B cell (primary cell): Measurements from ENCODE around the gene CSMD2. TPM values are rescaled to one million over a fixed set of nuclear protein-coding genes. Genes with fewer than 3 reads are reported as not detected.

ENCODE experiments used
- ATAC-seq: fragments of 200-7000 bp; cut with Tn5 transposase; one replicate; pipeline ENCODE4 v1.10.0; 2021; ENCODE audit warnings: low read depth, mild to moderate bottlenecking, moderate number of reproducible peaks, moderate library complexity
- CTCF ChIA-PET: fragments of 350-600 bp; sonication (Branson Sonifier 250); formaldehyde crosslinking; loops from one replicate; lab custom pipeline; 2021; ENCODE audit warnings: antibody characterized with exemption, inconsistent platforms; lab: Charles Lee
- POLR2A ChIA-PET: fragments of 350-600 bp; sonication (Branson Sonifier 250); formaldehyde crosslinking; loops from one replicate; lab custom pipeline; 2021; ENCODE audit warnings: antibody characterized with exemption; lab: Charles Lee
- DNase-seq: peaks from one replicate; pipeline ENCODE4 v3.0.0; 2013
- H2AFZ ChIP-seq: 2 replicates; pipeline ENCODE4 v1.6.1; 2012; ENCODE audit warnings: mild to moderate bottlenecking, low read depth, low read length; ENCODE audit not compliant: insufficient read depth, poor library complexity, severe bottlenecking
- H3K27ac ChIP-seq, 2 donors: 1 replicate in 1 of 2; 2 replicates in 1 of 2; pipeline ENCODE4 v1.5.1; 2012 to 2013; ENCODE audit warnings: low read length in 2 of 2, mild to moderate bottlenecking in 2 of 2, moderate library complexity in 1 of 2
- H3K27me3 ChIP-seq, 4 experiments: fragments of 200-600 bp in 1 of 4; sonication (generic) in 1 of 4; replicated peaks in 1 of 4; 1 replicate in 2 of 4; 2 replicates in 2 of 4; pipeline versions ENCODE4 v1.6.1 to v1.7.0; 2013 to 2016; ENCODE audit warnings: low read length in 3 of 4, mild to moderate bottlenecking in 2 of 4, mixed read lengths in 1 of 4, moderate library complexity in 1 of 4; ENCODE audit not compliant: insufficient read depth in 4 of 4, control insufficient read depth in 3 of 4; ENCODE audit errors: control extremely low read depth in 1 of 4
- H3K36me3 ChIP-seq, 2 experiments: replicated peaks in 1 of 2; 1 replicate in 1 of 2; 2 replicates in 1 of 2; pipeline versions ENCODE4 v1.6.1 to v1.7.1; 2013; ENCODE audit warnings: low read length in 1 of 2; ENCODE audit not compliant: insufficient read depth in 2 of 2, control insufficient read depth in 1 of 2; ENCODE audit errors: control extremely low read depth in 1 of 2, extremely low read depth in 1 of 2
- H3K4me1 ChIP-seq, 2 donors: fragments of 200-600 bp in 1 of 2; sonication (generic) in 1 of 2; 1 replicate in 1 of 2; 2 replicates in 1 of 2; pipeline versions ENCODE4 v1.5.1 to v1.6.1; 2013 to 2017; ENCODE audit warnings: low read length in 2 of 2; ENCODE audit not compliant: control insufficient read depth in 2 of 2, insufficient read depth in 2 of 2
- H3K4me2 ChIP-seq: replicated peaks from 2 replicates; pipeline ENCODE3; 2012; ENCODE audit warnings: mild to moderate bottlenecking, low read depth, low read length; ENCODE audit not compliant: poor library complexity, severe bottlenecking
- H3K4me3 ChIP-seq, 5 experiments: fragments of 200-600 bp in 1 of 5; sonication (generic) in 1 of 5; 1 replicate in 3 of 5; 2 replicates in 2 of 5; pipeline versions ENCODE4 v1.5.1 to v1.7.0; 2011 to 2016; ENCODE audit warnings: low read length in 4 of 5, mild to moderate bottlenecking in 4 of 5, low read depth in 2 of 5, control low read depth in 1 of 5, moderate library complexity in 1 of 5; ENCODE audit not compliant: insufficient read depth in 1 of 5; ENCODE audit errors: control extremely low read depth in 1 of 5, extremely low read depth in 1 of 5
- H3K79me2 ChIP-seq: fragments of 200-600 bp; sonication (generic); one replicate; pipeline ENCODE4 v1.6.0; 2016; ENCODE audit warnings: low read length; ENCODE audit not compliant: control insufficient read depth, insufficient read depth
- H3K9ac ChIP-seq: fragments of 200-600 bp; sonication (generic); 2 replicates; pipeline ENCODE4 v1.6.1; 2017; ENCODE audit warnings: mild to moderate bottlenecking, low read length, moderate library complexity
- H3K9me3 ChIP-seq, 3 donors: one replicate each; pipeline versions ENCODE4 v1.6.1 to v1.7.1; 2013; ENCODE audit warnings: low read length in 2 of 3; ENCODE audit not compliant: control insufficient read depth in 2 of 3, insufficient read depth in 1 of 3; ENCODE audit errors: control extremely low read depth in 1 of 3
- H4K20me1 ChIP-seq: 2 replicates; pipeline ENCODE4 v1.6.0; 2012; ENCODE audit warnings: mild to moderate bottlenecking, low read length; ENCODE audit not compliant: insufficient read depth, control insufficient read depth, poor library complexity, severe bottlenecking
- H3K27ac Mint-ChIP-seq: one replicate; pipeline ENCODE4 v1.8.0; 2021; ENCODE audit warnings: mixed read lengths
- H3K27me3 Mint-ChIP-seq: one replicate; pipeline ENCODE4 v1.8.0; 2021; ENCODE audit warnings: mixed read lengths
- H3K4me1 Mint-ChIP-seq: one replicate; pipeline ENCODE4 v1.8.0; 2021; ENCODE audit warnings: mixed read lengths
- H3K4me3 Mint-ChIP-seq: one replicate; pipeline ENCODE4 v1.8.0; 2021; ENCODE audit warnings: mixed read lengths
- H3K9me3 Mint-ChIP-seq: one replicate; pipeline ENCODE4 v1.8.0; 2022; ENCODE audit warnings: mixed read lengths; ENCODE audit not compliant: insufficient read depth
- EZH2 ChIP-seq: IDR thresholded peaks from 2 replicates; pipeline ENCODE4 v1.6.1; 2012; ENCODE audit warnings: borderline replicate concordance, low read depth, mild to moderate bottlenecking, moderate library complexity, low read length; ENCODE audit not compliant: insufficient read depth, poor library complexity, severe bottlenecking
- WGBS: methylation state at CpG from one replicate; pipeline ENCODE4 v1.1.5; 2013; ENCODE audit warnings: missing lambda C conversion rate; ENCODE audit not compliant: insufficient coverage; 5-methylcytosine and 5-hydroxymethylcytosine counted together
- intact Hi-C: fragments of 100-400 bp; cut with micrococcal nuclease; formaldehyde crosslinking; loops from one replicate; pipeline ENCODE4 v1.10.0; 2022
- polyA plus RNA-seq: library from polyadenylated mRNA; depleted of rRNA; stranded (reverse); fragments of >200 nt; gene quantifications from 2 replicates; pipeline ENCODE4 v1.2.3, GENCODE V29; 2012
- total RNA-seq, 2 donors: library from RNA; stranded (reverse); fragments of 120-200 nt in 1 of 2; gene quantifications; 1 replicate in 1 of 2; 2 replicates in 1 of 2; pipeline versions ENCODE4 v1.2.3 to v1.2.4, GENCODE V29; 2013 to 2022
- TF ChIP-seq, protein P1 (sequence below): fragments of 200-600 bp; IDR thresholded peaks from one replicate; pipeline ENCODE4 v1.8.0; 2022; ENCODE audit warnings: antibody characterized with exemption, mild to moderate bottlenecking

Gene CSMD2
- total and polyA plus RNA-seq, 2 donors (not counting 1 experiment from before 2014, with no cell fraction given), result not detected

- no peak overlapping the region for H3K27ac ChIP-seq
- CTCF ChIA-PET, result no interaction called here
- no peaks in the 10 kb centered on the region for H4K20me1 ChIP-seq
- no peaks in the 10 kb centered on the region for H3K79me2 ChIP-seq
- TF ChIP-seq, protein P1, sequence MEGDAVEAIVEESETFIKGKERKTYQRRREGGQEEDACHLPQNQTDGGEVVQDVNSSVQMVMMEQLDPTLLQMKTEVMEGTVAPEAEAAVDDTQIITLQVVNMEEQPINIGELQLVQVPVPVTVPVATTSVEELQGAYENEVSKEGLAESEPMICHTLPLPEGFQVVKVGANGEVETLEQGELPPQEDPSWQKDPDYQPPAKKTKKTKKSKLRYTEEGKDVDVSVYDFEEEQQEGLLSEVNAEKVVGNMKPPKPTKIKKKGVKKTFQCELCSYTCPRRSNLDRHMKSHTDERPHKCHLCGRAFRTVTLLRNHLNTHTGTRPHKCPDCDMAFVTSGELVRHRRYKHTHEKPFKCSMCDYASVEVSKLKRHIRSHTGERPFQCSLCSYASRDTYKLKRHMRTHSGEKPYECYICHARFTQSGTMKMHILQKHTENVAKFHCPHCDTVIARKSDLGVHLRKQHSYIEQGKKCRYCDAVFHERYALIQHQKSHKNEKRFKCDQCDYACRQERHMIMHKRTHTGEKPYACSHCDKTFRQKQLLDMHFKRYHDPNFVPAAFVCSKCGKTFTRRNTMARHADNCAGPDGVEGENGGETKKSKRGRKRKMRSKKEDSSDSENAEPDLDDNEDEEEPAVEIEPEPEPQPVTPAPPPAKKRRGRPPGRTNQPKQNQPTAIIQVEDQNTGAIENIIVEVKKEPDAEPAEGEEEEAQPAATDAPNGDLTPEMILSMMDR, result no peak
- no peak for TF ChIP-seq EZH2
- Mint-ChIP-seq H3K27ac (no peak overlapping the region), H3K4me1 (no peaks in the 10 kb centered on the region), H3K4me3 (no peak overlapping the region), H3K9me3 (no peaks in the 10 kb centered on the region), H3K27me3 (peaks cover 6% of the 10 kb centered on the region)
- DNase-seq (no peak), ATAC-seq (no peak)
- no peak overlapping the region for H3K4me3 ChIP-seq
- H3K9ac ChIP-seq, result no peak overlapping the region
- H2AFZ ChIP-seq, result no peak overlapping the region
- H3K27me3 ChIP-seq, result no peaks in the 10 kb centered on the region
- POLR2A ChIA-PET, result no interaction called here
- WGBS, result 86% methylated on average over 2 of the region's 3 CpGs
- no peaks in the 10 kb centered on the region for H3K4me1 ChIP-seq
- H3K4me2 ChIP-seq, result no peak overlapping the region
- intact Hi-C loops, result no loop called here
- H3K9me3 ChIP-seq, result no peaks in the 10 kb centered on the region
- H3K36me3 ChIP-seq, result no peaks in the 10 kb centered on the region
Observed at GRCh38 chr1:33893147-33893830, 271.7 kb downstream of the CSMD2 start.

GRCh38 chr1:33886496-33886895 lies 278.5 kb downstream of the CSMD2 start:
- Histone ChIP-seq H3K4me2 (no peak overlapping the region), H3K27me3 (no peaks in the 10 kb centered on the region), H3K4me1 (no peaks in the 10 kb centered on the region), H4K20me1 (no peaks in the 10 kb centered on the region), H3K9ac (no peak overlapping the region), H2AFZ (no peak overlapping the region), H3K36me3 (no peaks in the 10 kb centered on the region), H3K27ac (no peak overlapping the region), H3K79me2 (no peaks in the 10 kb centered on the region), H3K4me3 (no peak overlapping the region), H3K9me3 (no peaks in the 10 kb centered on the region)
- ATAC-seq (no peak), DNase-seq (no peak)
- CTCF ChIA-PET, result interaction anchor here (0.6 kb wide), 1 partner anchor 109 kb away, joined by 3 read pairs; no protein-coding TSS in a partner anchor
- POLR2A ChIA-PET, result no interaction called here
- TF ChIP-seq EZH2, result no peak
- TF ChIP-seq, protein P1, result no peak
- intact Hi-C loops, result no loop called here
- 38% methylated on average over 5 of the region's 5 CpGs for WGBS
- peaks cover 25% of the 10 kb centered on the region for H3K27me3 Mint-ChIP-seq
- no peaks in the 10 kb centered on the region for H3K9me3 Mint-ChIP-seq
- no peaks in the 10 kb centered on the region for H3K4me1 Mint-ChIP-seq
- no peak overlapping the region for H3K27ac Mint-ChIP-seq
- H3K4me3 Mint-ChIP-seq, result no peak overlapping the region
